Astrocyte of the spinal cord (primary cell): ENCODE measurements around the gene ANKRD13B.

Experiments
- DNase-seq: peaks from one replicate; pipeline ENCODE4 v3.0.0; 2011; ENCODE audit warnings: low read depth, low spot score
- H3K4me3 ChIP-seq: 2 replicates; pipeline ENCODE4 v1.5.1; 2011; ENCODE audit warnings: low read depth, mild to moderate bottlenecking, low read length, moderate library complexity
- CTCF ChIP-seq: IDR thresholded peaks from 2 replicates; pipeline ENCODE4 v1.5.1; 2012; ENCODE audit warnings: low read depth, mild to moderate bottlenecking, low read length, inconsistent platforms
- in situ Hi-C: cut with HindIII; loops from 2 replicates; pipeline ENCODE4 v1.10.0; 2017; ENCODE audit warnings: low sequenced_read_pairs

Gene ANKRD13B

GRCh38 chr17:29613352-29613837 is 20.5 kb downstream of the ANKRD13B start:
- DNase-seq, result peak; percentile 86
- no peak overlapping the region for H3K4me3 ChIP-seq
- in situ Hi-C loops, result no loop called here
- peak; percentile 70 for TF ChIP-seq CTCF

- H3K4me3 ChIP-seq, result no peak overlapping the region
- no peak for DNase-seq
- no peak for TF ChIP-seq CTCF
- in situ Hi-C loops, result no loop called here
These were observed 20.9 kb downstream of the ANKRD13B start for GRCh38 chr17:29613856-29614255.

GRCh38 chr17:29614349-29615047 is 21.6 kb downstream of the ANKRD13B start:
- DNase-seq, result no peak
- no peak for TF ChIP-seq CTCF
- H3K4me3 ChIP-seq, result no peak overlapping the region
- in situ Hi-C loops, result no loop called here

GRCh38 chr17:29615048-29615385 is 22.1 kb downstream of the ANKRD13B start:
- H3K4me3 ChIP-seq, result peak overlapping the region; percentile 26
- TF ChIP-seq CTCF, result no peak
- in situ Hi-C loops, result no loop called here
- no peak for DNase-seq

GRCh38 chr17:29615492-29616299 is 22.8 kb downstream of the ANKRD13B start:
- TF ChIP-seq CTCF, result no peak
- H3K4me3 ChIP-seq, result peak overlapping the region; percentile 26
- in situ Hi-C loops, result no loop called here
- peak; percentile 85 for DNase-seq

- no peak for DNase-seq
- H3K4me3 ChIP-seq, result no peak overlapping the region
- no peak for TF ChIP-seq CTCF
- in situ Hi-C loops, result no loop called here
These were observed 23.5 kb downstream of the ANKRD13B start for GRCh38 chr17:29616300-29617048.
